ENCODE results near the gene USH2A. TPM values are rescaled to one million over a fixed set of nuclear protein-coding genes. Genes with fewer than 3 reads are reported as not detected.

Gene USH2A
- total RNA-seq, 1 donor from 2014 or later = 0.55 TPM

GRCh38 chr1:216051071-216051470, 372.2 kb downstream of the USH2A start:
- Mint-ChIP-seq H3K9me3 (ENCODE audit: low read depth) (peaks cover 5% of the 10 kb centered on the region), H3K36me3 (ENCODE audit: insufficient read depth) (no peaks in the 10 kb centered on the region), H3K4me1 (ENCODE audit: low read depth) (peaks cover 5% of the 10 kb centered on the region), H3K27me3 (no peaks in the 10 kb centered on the region), H3K27ac (no peak overlapping the region), H3K4me3 (ENCODE audit: low read depth) (no peak overlapping the region)
- DNase-seq (ENCODE audit: low spot score, unreplicated experiment) = no peak
- no peak for TF ChIP-seq CTCF (IDR thresholded peaks at IDR 0.05; ENCODE audit: unreplicated experiment)

- no peak for DNase-seq (ENCODE audit: low spot score, unreplicated experiment)
- Mint-ChIP-seq H3K9me3 (ENCODE audit: low read depth) (peaks cover 5% of the 10 kb centered on the region), H3K4me1 (ENCODE audit: low read depth) (peaks cover 5% of the 10 kb centered on the region), H3K27me3 (no peaks in the 10 kb centered on the region), H3K27ac (no peak overlapping the region), H3K4me3 (ENCODE audit: low read depth) (no peak overlapping the region), H3K36me3 (ENCODE audit: insufficient read depth) (no peaks in the 10 kb centered on the region)
- no peak for TF ChIP-seq CTCF (IDR thresholded peaks at IDR 0.05; ENCODE audit: unreplicated experiment)
Observed at GRCh38 chr1:216049741-216050430, 373.4 kb downstream of the USH2A start.

- Mint-ChIP-seq H3K9me3 (ENCODE audit: low read depth) (peaks cover 5% of the 10 kb centered on the region), H3K4me3 (ENCODE audit: low read depth) (no peak overlapping the region), H3K36me3 (ENCODE audit: insufficient read depth) (no peaks in the 10 kb centered on the region), H3K4me1 (ENCODE audit: low read depth) (no peaks in the 10 kb centered on the region), H3K27ac (no peak overlapping the region), H3K27me3 (no peaks in the 10 kb centered on the region)
- DNase-seq (ENCODE audit: low spot score, unreplicated experiment) = no peak
- TF ChIP-seq CTCF (IDR thresholded peaks at IDR 0.05; ENCODE audit: unreplicated experiment) = no peak
Observed at GRCh38 chr1:216047811-216048572, 375.3 kb downstream of the USH2A start.

GRCh38 chr1:216046336-216046735, 376.9 kb downstream of the USH2A start:
- no peak for TF ChIP-seq CTCF (IDR thresholded peaks at IDR 0.05; ENCODE audit: unreplicated experiment)
- Mint-ChIP-seq H3K9me3 (ENCODE audit: low read depth) (peaks cover 5% of the 10 kb centered on the region), H3K27me3 (no peaks in the 10 kb centered on the region), H3K36me3 (ENCODE audit: insufficient read depth) (no peaks in the 10 kb centered on the region), H3K27ac (no peak overlapping the region), H3K4me1 (ENCODE audit: low read depth) (no peaks in the 10 kb centered on the region), H3K4me3 (ENCODE audit: low read depth) (no peak overlapping the region)
- DNase-seq (ENCODE audit: low spot score, unreplicated experiment) = no peak

- Mint-ChIP-seq H3K27ac (no peak overlapping the region), H3K4me1 (ENCODE audit: low read depth) (no peaks in the 10 kb centered on the region), H3K27me3 (no peaks in the 10 kb centered on the region), H3K9me3 (ENCODE audit: low read depth) (no peaks in the 10 kb centered on the region), H3K4me3 (ENCODE audit: low read depth) (no peak overlapping the region), H3K36me3 (ENCODE audit: insufficient read depth) (no peaks in the 10 kb centered on the region)
- DNase-seq (ENCODE audit: low spot score, unreplicated experiment) = no peak
- TF ChIP-seq CTCF (IDR thresholded peaks at IDR 0.05; ENCODE audit: unreplicated experiment) = no peak
Observed at GRCh38 chr1:216045400-216045799, 377.8 kb downstream of the USH2A start.
